Activated CD8-positive, alpha-beta memory T cell treated with anti-CD3 and anti-CD28 coated beads, Interleukin-2, amount 50 U/mL, for 24 hours (primary cell): ENCODE data around the gene CNOT9.
"Not testable (repeated sequence)": the region's sequence is repeated elsewhere in the genome, so short reads cannot be mapped to it uniquely, and the experiment has no call there.

Source experiments
- DNase-seq: peaks from one replicate; pipeline ENCODE4 v3.0.0-alpha.2; 2020; ENCODE audit errors: extremely low read depth

CNOT9 gene

GRCh38 chr2:218568190-218569037, at the start of gene CNOT9, which contains the start of gene USP37:
Gene CNOT9, plus strand, starts transcription at chr2:218568839. Its CDS starts 116 bp downstream, at chr2:218568955.
Gene USP37, minus strand, starts transcription at chr2:218568351. Its CDS starts 9,698 bp downstream, at chr2:218558653.
- peak; percentile 100 for DNase-seq

- DNase-seq, result no peak
Measured at GRCh38 chr2:218518876-218519275, 49.8 kb upstream of the CNOT9 start.

GRCh38 chr2:218523651-218524050, 45.0 kb upstream of the CNOT9 start:
- no peak for DNase-seq

GRCh38 chr2:218528409-218528808, 40.2 kb upstream of the CNOT9 start:
- DNase-seq, result not testable (repeated sequence)

- DNase-seq, result no peak
Measured at GRCh38 chr2:218529990-218530389, 38.6 kb upstream of the CNOT9 start.

GRCh38 chr2:218536804-218537494, 31.7 kb upstream of the CNOT9 start:
- no peak for DNase-seq

GRCh38 chr2:218540015-218540414, 28.6 kb upstream of the CNOT9 start:
- no peak for DNase-seq

- no peak for DNase-seq
Measured at GRCh38 chr2:218546012-218546411, 22.6 kb upstream of the CNOT9 start.

GRCh38 chr2:218547511-218547910, 21.1 kb upstream of the CNOT9 start:
- no peak for DNase-seq

GRCh38 chr2:218547978-218548377, 20.7 kb upstream of the CNOT9 start:
- no peak for DNase-seq

GRCh38 chr2:218554225-218554624, 14.4 kb upstream of the CNOT9 start:
- DNase-seq, result not testable (repeated sequence)

- DNase-seq, result no peak
Measured at GRCh38 chr2:218555527-218555926, 13.1 kb upstream of the CNOT9 start.

- no peak for DNase-seq
Measured at GRCh38 chr2:218557941-218558340, 10.7 kb upstream of the CNOT9 start.

- no peak for DNase-seq
Measured at GRCh38 chr2:218558986-218559385, 9.7 kb upstream of the CNOT9 start.

GRCh38 chr2:218564056-218564455, 4.6 kb upstream of the CNOT9 start:
- no peak for DNase-seq

- no peak for DNase-seq
Measured at GRCh38 chr2:218566296-218566695, 2.3 kb upstream of the CNOT9 start.

GRCh38 chr2:218567797-218568189, 846 bp upstream of the CNOT9 start:
- DNase-seq, result peak; percentile 39

- peak; percentile 26 for DNase-seq
Measured at GRCh38 chr2:218569038-218569431, 396 bp downstream of the CNOT9 start.

- DNase-seq, result no peak
Measured at GRCh38 chr2:218569661-218570500, 1.2 kb downstream of the CNOT9 start.

GRCh38 chr2:218570850-218571249, 2.2 kb downstream of the CNOT9 start:
- DNase-seq, result no peak

- DNase-seq, result no peak
Measured at GRCh38 chr2:218576854-218577253, 8.2 kb downstream of the CNOT9 start.
